Hypothalamus (tissue), 51 donors: ENCODE data around the gene MACROD2.

Experiments used
- DNase-seq, 51 donors: peaks; one replicate each; lab custom pipeline; 2025; lab: John Stamatoyannopoulos, UW

The MACROD2 gene

DNA sequence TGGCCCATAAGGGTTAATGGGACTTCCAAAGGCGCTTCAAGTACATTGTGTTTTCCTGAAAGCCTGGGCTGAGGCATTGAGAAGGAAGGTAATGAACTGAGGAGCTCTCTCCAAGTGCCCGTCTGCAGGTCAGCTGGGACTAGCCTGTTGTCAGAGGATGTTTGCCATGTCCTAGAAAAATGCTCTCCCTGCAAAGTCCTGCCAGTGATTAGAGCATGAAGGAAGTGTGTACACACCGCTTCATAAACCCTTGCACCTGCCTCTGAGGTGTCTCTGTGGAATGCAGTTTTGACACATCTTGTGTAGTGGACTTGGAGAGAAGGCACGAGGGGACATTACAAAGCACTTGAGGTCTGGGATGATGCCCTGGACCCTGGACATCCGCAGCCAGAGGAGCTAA, 2071.3 kb downstream of the MACROD2 start:
- no peak for DNase-seq

DNA sequence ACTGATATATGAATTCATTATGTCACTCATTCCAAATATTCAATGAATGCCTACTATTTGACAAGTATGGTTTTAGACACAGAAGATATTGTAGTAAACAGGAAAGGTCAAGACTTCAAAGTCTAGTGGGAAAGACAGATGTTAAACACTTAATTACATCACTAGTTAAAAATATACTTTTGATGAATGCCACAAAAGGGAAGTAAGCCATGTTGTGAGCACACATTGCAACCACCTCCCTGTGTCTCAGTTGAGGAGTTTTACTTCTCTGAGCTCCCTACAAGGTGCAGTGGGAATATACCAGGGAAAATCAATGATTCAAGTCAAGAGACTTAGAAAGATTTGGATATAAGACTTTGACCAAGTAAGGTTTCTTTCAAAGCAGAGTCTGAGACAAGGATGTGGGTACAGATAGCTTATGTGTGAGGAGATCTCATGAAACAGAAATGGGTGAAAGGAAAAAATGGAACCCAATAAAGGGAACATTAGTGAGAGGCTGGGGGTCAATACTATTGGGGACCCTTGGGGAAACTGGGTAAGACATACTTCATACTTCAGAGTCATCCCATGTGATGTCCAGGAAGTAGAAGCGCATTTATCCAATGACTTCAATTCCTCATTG, 2074.2 kb downstream of the MACROD2 start:
- no peak for DNase-seq

DNA sequence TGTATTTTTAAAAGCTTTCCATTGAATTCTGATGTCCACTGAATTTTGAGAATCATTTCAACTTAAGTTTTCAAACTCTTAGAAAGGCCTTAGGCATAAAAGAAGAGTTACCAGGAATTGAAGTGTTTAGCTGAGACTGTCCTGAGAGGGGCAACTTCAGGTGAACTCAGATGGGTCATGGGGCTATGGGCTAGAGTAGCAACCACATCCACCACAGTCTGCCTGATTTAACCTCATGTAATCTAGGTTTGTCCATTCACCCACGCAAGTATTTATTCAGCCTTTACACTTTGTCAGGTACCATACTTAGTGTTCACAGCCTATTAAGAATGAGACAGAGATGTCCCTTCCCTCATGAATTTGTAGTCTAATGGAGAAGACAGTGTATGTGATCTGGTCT, 2076.9 kb downstream of the MACROD2 start:
- no peak for DNase-seq

DNA sequence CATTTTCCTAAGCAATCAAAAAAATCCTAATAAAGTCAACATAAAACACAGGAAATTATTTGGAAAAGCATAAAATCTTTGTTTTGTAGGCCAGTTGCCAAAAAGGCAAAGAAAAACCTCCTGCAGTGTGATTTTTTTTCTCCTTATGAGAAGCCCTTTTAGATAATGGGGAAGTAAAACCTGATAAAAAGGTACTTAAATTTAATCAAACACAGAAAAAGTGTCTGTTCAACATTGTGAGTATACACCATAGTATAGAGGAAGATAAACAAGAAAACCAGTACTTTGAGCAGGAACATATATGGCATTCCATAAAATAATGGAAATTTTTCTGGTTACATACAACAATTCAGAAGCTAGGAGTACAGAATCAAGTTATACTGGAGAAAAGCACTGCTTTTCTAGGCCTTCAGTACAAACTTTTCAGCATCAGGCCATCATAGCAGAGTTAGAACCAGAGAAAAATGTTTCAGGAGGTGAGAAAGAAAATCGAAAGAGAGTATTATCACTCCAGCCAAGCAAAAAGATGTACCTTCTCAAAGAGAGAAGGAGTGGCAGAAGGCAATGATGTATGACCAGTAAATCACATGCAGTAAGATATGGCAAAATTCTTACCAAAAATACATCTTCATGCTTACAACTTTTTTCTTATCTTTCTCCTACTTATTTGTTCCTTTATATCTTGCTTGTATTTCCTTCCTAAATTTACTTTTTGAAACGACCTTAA, 2083.0 kb downstream of the MACROD2 start:
- no peak for DNase-seq

DNA sequence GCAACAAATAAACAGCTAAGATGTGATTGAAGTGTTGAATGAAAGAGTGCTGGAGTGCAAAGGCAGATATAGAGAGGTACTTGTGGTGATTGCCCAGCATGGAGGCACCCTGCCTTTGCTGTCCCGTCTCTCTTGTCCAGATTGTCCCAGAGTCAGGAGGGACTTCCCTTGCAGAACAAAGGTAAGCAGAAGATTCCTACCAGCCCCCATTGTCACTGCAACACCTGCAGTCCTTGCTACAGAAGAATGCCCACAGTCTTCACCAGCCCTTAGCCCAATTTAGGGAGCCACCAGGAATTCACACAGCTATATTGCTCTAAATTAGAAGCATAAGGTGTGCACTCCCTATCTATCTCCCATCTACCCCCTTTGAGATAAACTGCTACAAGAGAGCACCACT, 2086.1 kb downstream of the MACROD2 start:
- no peak for DNase-seq

- no peak for DNase-seq
Measured at GRCh38 chr20:16082051-16082550, 2086.8 kb downstream of the MACROD2 start.

DNA sequence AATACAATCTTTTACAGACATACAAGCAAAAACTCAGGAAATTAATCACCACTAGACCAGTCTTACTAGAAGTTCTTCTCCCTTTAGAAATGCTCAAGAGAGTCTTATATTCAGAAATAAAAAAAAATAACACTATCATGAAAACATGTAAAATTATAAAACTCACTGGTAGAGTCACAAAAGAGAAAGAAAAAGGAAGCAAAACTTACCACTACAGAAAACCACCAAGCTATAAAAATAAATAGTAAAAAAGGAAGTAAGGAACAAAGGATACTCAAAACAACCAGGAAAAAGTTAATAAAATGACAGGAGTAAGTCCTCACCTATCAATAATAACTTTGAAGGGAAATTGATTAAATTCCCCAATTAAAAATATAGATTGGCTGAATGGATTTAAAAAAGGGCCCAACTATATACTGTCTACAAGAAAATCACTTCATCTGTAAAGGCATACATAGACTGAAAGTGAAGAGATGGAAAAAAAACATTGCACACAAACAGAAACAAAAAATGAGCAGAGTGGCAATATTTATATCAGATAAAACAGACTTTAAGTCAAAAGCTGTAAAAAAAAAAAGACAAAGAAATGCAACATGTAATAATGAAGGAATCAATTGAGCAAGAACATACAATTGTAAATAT, 2088.4 kb downstream of the MACROD2 start:
- DNase-seq, result no peak

- DNase-seq, result no peak
Measured at GRCh38 chr20:16095226-16095625, 2099.9 kb downstream of the MACROD2 start.

DNA sequence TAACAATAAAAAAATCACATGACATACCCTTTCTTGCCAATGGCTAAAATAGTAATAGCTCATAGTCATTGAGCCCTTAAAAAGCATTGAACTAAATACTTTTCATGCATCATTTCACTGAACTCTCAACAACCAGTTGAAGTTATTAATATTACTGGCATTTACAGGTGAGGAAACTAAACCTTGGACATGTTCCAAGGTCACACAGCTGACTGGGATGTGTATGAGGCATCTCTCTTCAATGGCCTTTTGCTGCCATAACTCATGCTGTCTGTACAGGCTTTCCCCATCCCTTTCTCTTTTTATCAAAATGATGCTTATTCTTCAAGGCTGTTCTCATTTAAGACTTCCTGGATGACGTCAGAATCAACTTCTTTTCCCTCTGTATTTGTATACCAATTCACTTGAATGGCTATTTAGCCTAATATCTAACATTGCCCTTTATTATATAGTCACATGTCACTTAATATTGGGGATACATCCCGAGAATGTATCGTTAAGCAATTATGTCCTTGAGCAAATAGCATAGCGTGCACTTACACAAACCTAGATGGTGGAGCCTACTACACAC, 2101.5 kb downstream of the MACROD2 start:
- DNase-seq, result no peak

GRCh38 chr20:16097788-16098187, 2102.5 kb downstream of the MACROD2 start:
- DNase-seq, result no peak

DNA sequence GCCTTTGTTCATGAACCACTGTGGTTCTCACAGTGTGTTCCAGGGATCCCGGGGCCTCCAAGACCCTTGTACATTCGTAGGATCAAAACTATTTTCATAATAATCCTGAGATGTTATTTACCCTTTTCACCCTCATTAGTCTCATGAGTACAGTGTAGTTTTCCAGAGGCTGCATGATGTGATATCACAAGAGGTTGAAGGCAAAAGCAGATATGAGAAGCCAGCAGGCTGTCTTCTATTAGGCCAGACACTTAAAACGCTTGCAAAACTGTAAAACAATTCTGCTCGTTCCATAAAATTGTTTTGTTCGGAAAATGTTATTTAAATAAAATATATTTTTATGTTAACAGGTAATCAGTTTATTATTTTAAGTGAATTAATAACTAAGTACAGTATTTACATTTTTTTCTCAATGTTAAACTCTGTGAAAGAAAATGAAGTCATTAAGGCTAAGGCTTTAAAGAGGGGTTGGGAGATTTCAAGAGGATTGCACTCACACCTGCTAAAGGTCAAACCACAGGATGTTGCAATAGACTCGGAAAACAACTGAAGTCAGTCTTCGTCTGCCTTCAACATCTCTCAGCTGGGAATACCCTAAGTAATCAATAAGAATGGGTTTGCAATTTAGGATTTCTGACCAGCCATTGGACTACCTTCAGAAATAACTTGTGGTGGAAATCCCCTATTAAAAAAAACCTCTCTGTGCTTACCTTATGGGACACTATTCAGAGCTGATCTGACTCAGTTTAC, 2103.7 kb downstream of the MACROD2 start:
- DNase-seq, result no peak

GRCh38 chr20:16100111-16100510, 2104.8 kb downstream of the MACROD2 start:
- DNase-seq, result no peak

GRCh38 chr20:16100767-16101166, 2105.5 kb downstream of the MACROD2 start:
- no peak for DNase-seq
